HG02642 (cell line): ENCODE measurements around the gene NWD2.

Source experiments
- ATAC-seq: cut with Tn5 transposase; IDR thresholded peaks from one replicate; pipeline ENCODE4 v1.9.1; 2021; ENCODE audit warnings: mild to moderate bottlenecking; ENCODE audit not compliant: unreplicated experiment, poor library complexity

NWD2 gene

DNA sequence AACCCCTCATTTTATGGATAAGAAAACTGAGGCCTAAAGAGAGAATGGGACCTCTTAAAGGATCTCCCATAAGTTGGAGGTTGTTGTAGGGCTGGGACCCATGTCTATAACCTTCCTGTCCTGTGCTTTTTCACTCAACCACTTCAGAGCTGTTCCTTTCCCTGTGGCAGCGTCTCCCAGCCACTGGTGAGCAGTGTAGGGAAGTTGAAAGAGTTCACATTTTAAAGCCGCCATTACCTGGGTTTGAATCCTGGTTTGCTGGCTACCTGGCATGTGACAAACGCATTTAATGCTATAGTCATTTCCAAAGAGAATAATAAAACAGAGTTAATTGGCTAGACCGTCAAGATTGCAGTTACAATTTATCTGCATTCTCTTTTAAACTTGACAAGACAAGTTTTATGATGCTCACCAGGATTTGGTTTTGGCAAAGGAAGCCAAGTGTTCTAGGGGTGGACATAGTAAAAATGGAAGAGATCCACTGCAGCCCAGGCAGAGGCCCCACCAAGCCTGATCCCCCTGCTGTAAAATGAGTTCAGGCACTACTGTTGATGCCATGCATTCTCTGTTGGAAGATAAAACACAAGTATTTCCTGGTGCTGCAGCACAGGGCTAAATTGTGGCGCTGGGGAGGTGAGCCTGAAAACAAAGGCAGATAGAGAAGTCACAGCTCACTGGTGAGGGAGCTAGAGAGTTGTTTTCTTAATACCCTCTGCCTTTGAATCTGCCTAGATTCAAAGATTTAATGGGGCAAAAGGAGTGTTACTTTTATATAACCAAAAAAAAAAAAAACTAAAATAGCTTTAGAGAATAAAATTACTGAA is 218.7 kb downstream of the NWD2 start:
- ATAC-seq = no peak

DNA sequence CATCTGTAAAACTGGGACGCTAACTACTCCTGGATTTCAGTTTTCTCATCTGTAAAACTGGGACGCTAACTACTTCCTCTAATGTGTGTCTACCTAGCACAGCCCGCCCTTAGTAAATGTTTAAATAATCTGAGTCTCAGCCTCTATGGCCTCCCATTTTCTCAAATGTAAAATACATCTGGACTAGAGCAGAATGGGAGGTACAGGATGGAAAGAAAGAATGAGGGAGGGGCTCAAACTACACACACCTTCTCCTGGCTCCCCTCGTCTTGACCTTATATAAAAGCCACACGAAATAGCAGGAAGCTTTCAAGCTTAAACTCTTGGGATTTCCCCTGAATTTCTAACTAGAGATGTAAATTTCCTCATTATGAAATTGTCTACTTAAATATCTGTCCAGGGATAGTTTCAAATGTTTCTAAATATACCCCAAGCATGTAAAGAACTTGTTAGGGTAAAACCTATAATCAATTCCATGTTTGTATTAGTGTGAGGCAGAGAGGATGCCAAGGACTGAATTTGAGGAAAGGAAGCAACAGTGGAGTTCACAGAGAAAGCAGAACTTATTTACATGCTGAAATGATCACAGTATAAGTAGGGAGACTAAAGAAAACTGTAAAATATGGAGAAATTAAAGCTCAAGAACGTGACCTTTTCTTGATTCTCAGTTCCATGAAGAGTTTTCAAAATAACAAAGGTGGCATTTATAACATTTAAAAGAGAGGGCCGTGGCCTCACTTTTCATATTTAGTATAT is 220.0 kb downstream of the NWD2 start:
- ATAC-seq = no peak

DNA sequence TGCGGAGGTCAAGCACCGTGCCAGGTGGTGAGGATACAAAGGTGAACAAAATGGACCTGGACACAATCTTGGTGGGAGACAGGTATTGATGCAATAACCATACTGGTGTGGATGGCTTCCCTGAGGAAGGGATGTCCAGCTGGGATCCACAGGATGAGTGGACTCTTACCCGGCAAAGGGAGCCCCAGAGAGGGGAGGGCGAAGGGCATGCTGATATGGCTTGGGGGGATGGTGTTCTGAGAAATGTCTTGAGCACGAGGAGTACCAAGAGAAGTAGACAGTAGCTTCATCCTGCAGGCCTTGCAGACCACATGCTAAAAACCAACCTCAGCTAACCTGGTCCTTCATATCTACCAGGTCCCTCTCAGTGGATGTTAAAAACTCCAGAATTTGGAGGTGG is 220.8 kb downstream of the NWD2 start:
- no peak for ATAC-seq

DNA sequence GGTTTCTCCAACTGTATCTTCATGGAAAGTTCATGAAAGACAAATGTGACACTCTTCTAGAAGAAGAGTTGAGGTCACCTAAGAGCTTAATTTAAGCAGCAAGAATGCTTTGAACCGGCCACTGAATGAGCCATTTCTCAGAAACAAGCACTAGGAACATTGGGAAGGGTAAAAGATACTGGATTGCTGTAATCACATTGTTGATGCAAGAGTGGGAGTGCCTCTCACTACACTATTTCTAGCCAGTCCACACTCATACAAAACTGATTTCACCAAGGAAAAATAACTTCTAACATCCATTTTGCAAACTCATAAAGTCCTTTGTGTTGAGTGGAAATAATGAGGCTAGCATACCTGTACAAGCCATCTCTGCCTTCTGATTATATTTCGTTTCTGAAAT is 221.3 kb downstream of the NWD2 start:
- no peak for ATAC-seq

DNA sequence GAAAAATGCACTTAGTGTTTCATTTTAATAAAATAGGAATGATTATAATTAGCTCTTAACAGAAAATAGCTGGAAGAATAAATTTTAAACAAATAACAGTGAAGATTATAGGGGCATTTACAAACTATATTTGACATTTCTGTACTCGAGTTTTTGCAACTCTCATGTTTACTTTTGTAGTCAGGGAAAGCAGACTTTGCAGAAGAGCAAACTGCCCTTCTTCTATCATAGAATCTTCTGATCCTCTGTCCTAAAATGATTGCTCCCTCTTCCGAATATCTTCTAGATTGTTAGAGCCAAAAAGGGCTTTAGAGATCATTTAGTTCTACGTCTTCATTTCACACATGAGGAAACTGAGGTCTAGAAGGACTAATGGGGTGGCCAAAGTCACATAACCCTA is 222.7 kb downstream of the NWD2 start:
- ATAC-seq = no peak

- no peak for ATAC-seq
Measured at GRCh38 chr4:37467824-37468223, 223.3 kb downstream of the NWD2 start.

- ATAC-seq = no peak
Measured at GRCh38 chr4:37469286-37469685, 224.7 kb downstream of the NWD2 start.

DNA sequence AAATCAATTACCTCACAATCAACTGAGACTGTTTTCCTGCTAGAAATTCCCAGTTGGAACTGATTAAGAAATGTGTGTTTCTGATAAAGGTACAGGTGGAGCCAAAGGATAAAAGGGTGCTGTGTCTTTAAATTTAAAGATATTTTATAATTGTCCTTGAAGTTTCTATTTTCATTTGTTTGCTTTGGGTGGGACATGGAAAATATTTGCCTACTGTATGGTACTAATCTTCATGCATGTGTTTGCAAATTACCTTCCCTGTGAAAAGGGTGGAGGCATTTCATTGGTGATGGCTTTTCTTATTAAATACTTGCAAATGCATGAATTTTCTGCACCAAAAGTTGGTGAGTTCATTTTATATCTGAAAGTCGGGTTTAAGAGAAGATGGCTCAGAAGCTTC is 225.7 kb downstream of the NWD2 start:
- ATAC-seq = no peak

GRCh38 chr4:37471093-37471492 is 226.6 kb downstream of the NWD2 start:
- no peak for ATAC-seq

- ATAC-seq = no peak
Measured at GRCh38 chr4:37471971-37472370, 227.4 kb downstream of the NWD2 start.

GRCh38 chr4:37473807-37474206 is 229.3 kb downstream of the NWD2 start:
- no peak for ATAC-seq

DNA sequence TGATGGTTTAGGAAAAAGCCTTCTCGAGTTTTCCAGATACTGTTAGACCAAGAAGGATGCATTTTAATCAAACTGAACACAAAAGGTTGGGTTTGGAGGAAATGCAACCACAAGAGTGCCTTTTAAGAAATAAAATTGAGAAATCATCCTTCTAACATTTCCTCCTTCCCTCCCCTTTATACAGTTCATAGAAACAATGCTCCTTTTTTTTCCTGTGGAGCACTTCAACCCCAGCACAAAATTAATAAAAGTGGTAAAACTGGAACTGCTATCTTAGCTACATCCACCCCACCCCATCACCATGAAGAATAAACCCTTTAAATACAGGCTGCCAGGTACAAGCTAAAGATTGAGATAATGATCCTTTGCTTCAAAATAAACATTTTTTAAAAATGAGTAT is 230.5 kb downstream of the NWD2 start:
- ATAC-seq = no peak

GRCh38 chr4:37475776-37476175 is 231.2 kb downstream of the NWD2 start:
- no peak for ATAC-seq

DNA sequence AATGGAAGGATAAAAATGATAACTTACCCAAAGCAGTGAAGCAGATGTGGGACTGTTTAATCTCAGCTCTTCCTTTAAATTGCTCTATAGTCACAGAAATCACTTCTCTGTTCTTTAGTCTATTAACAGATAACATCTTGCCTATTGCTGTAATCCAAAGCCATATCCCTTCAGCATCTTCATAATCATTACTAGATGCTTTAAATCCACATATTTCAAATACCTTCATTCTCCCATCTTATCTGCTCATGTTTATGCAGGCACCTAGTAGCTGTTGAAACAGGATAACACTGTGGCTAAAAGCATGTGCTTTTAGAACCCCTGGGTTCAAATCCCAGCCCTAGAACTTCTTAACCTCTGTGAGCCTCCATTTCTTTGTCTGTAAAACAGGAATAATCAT is 231.7 kb downstream of the NWD2 start:
- no peak for ATAC-seq

GRCh38 chr4:37476691-37477090 is 232.1 kb downstream of the NWD2 start:
- no peak for ATAC-seq

- ATAC-seq = no peak
Measured at GRCh38 chr4:37477126-37477525, 232.6 kb downstream of the NWD2 start.

- ATAC-seq = no peak
Measured at GRCh38 chr4:37478151-37478550, 233.6 kb downstream of the NWD2 start.

DNA sequence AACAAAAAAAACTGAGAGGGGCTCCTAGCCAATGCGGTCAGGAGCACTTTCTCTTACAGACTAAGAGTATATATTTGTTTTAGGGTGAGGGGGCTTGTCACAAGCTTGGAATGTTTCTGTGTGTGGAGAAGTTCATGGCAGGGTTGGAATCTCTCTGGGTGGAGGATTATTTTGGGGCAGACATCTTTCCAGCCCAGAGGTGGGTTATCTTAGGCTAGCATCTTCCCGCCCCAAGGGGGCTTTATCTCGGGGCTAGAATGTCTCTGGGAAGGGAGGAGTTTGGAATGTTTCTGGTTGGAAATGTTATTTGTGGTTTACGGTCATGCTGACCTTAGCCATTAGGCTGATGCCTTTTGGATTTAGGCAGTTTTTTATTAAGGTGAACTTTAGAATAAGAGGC is 236.0 kb downstream of the NWD2 start:
- ATAC-seq = no peak

DNA sequence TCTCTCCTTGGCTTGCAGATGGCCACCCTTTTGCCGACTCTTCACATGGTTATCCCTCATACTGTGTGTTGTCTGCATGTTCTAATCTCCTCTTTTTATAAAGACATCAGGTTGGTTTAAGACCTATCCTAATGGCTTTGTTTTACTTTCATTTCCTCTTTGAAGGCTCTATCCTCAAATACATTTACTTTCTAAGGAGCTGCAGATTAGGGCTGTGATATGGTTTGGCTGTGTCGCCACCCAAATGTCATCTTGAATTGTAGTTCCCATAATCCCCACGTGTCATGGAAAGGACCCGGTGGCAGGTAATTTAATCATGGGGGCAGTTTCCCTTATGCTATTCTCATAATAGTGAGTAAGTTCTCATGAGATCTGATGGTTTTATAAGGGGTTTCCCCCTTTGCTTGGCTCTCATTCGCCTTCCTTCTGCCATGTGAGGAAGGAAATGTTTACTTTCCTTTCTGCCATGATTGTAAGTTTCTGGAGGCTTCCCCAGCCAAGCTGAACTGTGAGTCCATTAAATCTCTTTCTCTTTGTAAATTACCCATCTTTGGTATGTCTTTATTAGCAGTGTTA is 237.1 kb downstream of the NWD2 start:
- no peak for ATAC-seq

- ATAC-seq = no peak
Measured at GRCh38 chr4:37482236-37482913, 237.8 kb downstream of the NWD2 start.

- no peak for ATAC-seq
Measured at GRCh38 chr4:37483610-37484009, 239.1 kb downstream of the NWD2 start.
